Jurkat, Clone E6-1 (cell line): ENCODE measurements around the gene VWC2.
A peak's percentile ranks its signal among the peaks of the same experiment; 100 is the strongest.
"Not testable (repeated sequence)": the region's sequence is repeated elsewhere in the genome, so short reads cannot be mapped to it uniquely, and the experiment has no call there.

ENCODE experiments used
- DNase-seq: peaks from one replicate; pipeline ENCODE4 v3.0.0-alpha.2; 2011; ENCODE audit warnings: low read depth, low spot score
- H3K4me3 ChIP-seq: 2 replicates; pipeline ENCODE4 v1.5.1; 2011; ENCODE audit warnings: mild to moderate bottlenecking, low read length, control low read depth, moderate library complexity

VWC2 gene

GRCh38 chr7:49840751-49841405 is 67.4 kb downstream of the VWC2 start:
- no peak for DNase-seq
- no peak overlapping the region for H3K4me3 ChIP-seq

DNA sequence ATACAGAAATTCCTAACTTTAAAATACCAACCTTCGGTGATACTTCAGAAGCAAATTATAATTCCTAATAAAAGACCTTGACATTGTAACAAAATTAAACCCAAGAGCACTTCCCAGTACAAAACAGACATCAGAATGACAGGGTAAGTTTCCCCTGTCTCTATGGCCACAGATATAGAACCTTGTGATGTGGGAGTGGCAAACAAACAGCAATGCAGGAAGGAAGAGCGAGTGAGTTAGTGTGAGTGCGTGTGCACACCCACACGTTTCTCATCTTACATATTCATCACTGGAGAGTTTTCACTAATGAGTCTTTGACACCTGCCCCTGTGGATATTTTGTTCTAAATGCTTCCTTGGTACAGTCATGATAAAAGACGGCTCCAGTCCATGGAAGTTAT is 72.2 kb downstream of the VWC2 start:
- H3K4me3 ChIP-seq, result no peak overlapping the region
- DNase-seq, result no peak

DNA sequence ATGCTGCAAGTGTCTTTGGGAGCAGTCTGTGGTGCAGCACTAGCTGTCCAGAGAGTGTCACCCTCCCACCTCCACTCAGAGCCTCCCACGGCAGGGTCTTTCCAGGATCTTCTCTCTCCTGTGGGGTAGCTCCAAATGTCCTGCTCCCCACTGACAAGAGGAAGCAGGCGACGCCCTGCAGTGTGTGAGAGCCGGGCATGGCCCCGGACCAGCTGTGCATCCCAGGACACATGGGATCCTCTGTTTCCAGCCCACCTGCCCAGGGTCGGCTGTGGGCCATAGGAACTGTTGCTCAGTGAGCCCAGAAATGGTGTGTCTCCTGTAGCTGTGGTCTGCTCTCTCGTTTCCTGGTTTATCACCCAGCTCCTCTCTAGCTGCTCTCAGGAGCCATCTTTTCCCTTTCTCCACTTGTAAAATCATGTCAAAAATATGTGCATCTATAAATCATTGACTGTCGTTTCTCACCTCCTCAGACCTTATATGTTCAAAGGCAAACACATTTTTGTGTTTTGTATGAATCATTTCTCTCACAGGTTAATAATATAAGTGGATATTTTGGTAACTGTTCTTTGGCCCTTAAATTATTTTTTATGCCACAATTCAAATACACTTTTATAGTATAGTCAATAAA is 74.9 kb downstream of the VWC2 start:
- no peak overlapping the region for H3K4me3 ChIP-seq
- no peak for DNase-seq

DNA sequence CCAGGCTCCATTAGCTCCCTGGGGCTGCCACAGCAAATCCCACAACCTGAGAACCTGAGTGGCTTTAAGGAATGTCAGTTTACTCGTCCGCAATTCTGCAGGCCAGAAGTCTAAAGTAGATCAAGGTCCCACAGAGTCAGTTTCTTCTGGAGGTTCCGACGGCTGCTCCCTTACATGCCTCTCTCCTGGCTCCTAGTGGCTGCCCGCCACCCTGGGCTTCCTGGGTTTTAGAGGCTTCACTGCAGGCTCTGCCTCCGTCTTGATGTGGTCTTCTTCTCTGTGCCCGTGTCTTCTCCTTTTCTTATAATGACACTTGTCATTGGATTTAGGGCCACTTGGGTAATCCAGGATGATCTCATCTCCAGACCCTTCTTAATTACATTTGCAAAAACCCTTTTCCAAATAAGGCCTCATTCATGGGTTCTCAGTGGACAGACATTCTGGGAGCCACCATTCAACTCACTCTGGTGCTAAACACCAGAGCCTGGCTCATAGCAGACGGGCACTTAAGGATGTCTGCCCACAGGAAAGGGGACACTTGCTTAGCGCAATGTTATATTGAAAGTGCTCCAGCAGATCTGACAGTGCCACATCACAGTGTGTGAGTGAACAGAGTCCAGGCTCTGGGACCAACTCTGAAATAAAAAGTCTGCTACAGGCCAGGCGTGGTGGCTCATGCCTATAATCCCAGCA is 77.6 kb downstream of the VWC2 start:
- DNase-seq, result no peak
- no peak overlapping the region for H3K4me3 ChIP-seq

GRCh38 chr7:49851614-49851934 is 78.1 kb downstream of the VWC2 start:
- DNase-seq, result not testable (repeated sequence)

GRCh38 chr7:49852619-49853462 is 79.4 kb downstream of the VWC2 start:
- peak; percentile 42 for DNase-seq
- no peak overlapping the region for H3K4me3 ChIP-seq

More at GRCh38 chr7:49851614-49851934, 78.1 kb downstream of the VWC2 start:
- not testable (repeated sequence) for H3K4me3 ChIP-seq

GRCh38 chr7:49855281-49855980 is 82.0 kb downstream of the VWC2 start:
- DNase-seq, result no peak
- H3K4me3 ChIP-seq, result no peak overlapping the region

DNA sequence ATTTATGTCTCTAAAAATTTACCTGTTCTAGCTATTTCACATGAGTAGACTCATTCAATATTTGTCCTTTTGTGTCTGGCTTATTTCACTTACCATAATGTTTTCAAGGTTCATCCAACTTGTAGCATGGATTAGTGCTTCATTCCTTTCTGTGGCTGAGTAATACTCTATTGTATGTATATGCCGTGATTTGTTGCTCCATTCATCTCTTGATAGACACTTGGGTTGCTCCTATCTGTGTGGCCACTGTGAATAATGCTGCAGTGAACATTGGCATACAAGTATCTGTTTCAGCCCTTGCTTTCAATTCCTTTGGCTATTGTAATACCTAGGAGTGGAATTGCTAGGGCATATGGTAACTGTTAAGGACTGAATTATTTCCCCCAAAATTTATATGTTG is 86.9 kb downstream of the VWC2 start:
- no peak overlapping the region for H3K4me3 ChIP-seq

DNA sequence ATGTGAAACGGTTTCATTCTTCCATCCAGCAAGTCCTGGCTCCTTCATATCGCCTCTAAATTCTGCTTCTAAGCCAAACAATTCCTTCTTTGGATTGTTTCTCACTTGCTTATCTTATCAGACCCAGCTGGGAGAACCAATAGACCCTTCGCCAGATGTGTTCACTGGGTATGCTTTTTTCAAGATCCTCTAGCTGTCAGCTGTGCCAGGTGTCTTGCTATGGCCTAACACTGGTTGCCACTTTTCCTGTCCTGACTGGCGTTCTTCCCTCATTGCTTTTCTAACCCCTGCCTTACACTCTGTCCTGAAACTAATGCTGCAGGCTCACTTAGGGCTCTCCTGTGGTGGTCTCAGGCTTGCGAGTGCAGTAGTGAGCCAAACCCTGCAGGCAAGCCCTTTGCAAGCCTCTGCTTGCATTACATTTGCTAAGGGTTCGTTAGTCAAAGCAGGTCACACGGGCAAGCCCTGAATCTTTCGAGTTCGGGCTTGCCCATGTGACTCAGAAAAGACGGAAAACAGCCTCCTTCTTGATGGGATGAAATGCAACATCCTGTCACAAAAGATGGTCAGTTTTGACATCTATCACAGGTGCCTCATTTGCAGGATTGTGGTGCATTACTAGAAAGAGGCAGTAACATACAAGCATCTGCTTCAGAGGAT is 92.8 kb downstream of the VWC2 start:
- H3K4me3 ChIP-seq, result no peak overlapping the region
- DNase-seq, result no peak

More for the DNA sequence above, 86.9 kb downstream of the VWC2 start:
- no peak for DNase-seq

GRCh38 chr7:49866910-49867309 is 93.5 kb downstream of the VWC2 start:
- DNase-seq, result no peak

DNA sequence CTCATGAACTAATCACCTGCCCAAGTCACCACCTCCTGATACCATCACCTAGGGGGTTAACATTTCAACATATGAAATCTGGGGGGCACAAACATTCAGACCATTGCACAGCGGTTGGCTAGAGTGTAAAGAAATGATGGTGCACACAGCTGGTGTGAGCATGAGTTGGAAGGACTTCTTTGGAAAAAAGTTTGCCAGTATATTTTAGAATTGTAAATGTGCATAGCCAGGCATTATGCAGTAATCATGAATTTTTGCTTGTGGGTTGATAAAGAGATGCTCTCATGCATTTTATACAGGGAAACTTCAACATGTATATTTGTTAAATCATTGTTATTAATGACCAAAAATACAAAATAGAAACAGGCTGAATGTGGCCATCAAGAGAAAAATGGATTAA is 100.0 kb downstream of the VWC2 start:
- H3K4me3 ChIP-seq, result no peak overlapping the region
- no peak for DNase-seq

More at GRCh38 chr7:49866910-49867309, 93.5 kb downstream of the VWC2 start:
- H3K4me3 ChIP-seq, result no peak overlapping the region

- DNase-seq, result no peak
- H3K4me3 ChIP-seq, result no peak overlapping the region
Observed at GRCh38 chr7:49875336-49875735, 101.9 kb downstream of the VWC2 start.

DNA sequence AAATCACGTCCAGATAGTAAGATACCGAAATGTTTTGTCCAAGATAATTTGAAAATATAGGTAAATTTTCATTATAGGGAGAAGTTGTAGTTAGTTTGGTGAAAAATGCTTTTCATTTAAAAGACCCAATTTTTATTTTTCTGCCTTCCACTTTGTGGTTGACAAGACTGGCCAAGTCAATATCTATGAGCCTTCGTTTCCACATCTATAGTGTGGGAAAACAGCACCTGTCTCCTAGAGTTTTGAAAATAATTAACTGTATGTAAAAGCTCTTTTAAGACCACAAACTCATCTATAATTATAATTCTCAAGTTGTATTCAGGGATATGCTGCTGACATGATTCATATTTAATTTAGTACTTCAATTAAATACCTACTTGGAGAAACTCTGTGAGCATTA is 102.8 kb downstream of the VWC2 start:
- H3K4me3 ChIP-seq, result no peak overlapping the region
- DNase-seq, result no peak

GRCh38 chr7:49878089-49878488 is 104.7 kb downstream of the VWC2 start:
- no peak for DNase-seq

DNA sequence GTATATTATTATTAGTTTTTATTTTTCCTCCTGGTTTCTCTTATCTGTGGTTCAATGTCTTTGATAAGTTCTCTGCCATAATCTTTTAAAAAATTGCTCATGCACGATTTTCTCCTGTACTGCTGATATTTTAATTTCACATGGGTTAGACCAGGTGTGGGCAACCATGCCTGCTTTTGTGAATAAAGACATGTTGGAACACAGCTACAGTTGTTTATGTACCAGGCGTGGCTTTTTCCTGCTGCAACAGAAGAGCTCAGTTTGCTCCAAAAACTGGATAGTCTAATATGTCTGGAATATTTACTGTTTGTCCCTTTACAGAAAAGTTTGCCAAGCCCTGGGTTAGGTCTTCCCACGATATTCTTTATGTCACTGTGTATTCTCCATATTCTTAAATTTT is 105.2 kb downstream of the VWC2 start:
- H3K4me3 ChIP-seq, result no peak overlapping the region
- no peak for DNase-seq

More at GRCh38 chr7:49878089-49878488, 104.7 kb downstream of the VWC2 start:
- no peak overlapping the region for H3K4me3 ChIP-seq

- no peak overlapping the region for H3K4me3 ChIP-seq
- no peak for DNase-seq
Observed at GRCh38 chr7:49883933-49884332, 110.5 kb downstream of the VWC2 start.

DNA sequence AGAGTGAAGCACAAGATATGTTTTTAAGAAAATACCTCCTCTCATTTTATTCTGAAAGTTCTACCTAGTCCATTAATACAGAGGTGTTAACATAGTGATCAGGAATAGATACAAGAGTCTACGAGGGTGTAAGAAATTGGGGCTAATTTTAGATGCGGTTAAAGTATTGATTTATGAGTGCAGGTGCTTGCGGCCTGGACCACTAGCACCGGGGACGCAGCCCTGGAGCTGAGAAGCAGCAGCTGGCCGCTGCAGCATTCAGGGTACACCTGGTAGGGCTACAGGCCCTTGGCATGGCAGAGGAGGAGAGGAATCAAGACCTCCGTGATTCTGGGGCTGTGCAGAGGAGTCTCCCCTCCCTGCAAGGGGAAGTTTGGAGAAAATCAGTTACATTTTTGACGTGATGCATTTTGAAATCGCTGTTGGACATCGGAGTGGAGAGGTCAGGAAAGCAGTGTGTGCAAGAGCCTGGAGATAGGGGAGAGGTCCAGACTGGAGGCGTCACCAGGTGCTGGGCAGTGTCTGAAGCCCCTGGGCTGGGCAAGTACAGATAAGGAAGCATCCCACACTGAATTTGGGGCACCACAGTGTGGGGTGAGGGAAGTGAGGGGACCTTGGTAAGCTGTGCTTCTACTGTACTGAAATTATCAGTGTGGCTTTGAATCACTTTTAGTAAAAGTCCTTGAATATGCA is 112.3 kb downstream of the VWC2 start:
- no peak for DNase-seq
- H3K4me3 ChIP-seq, result no peak overlapping the region

- H3K4me3 ChIP-seq, result no peak overlapping the region
- DNase-seq, result no peak
Observed at GRCh38 chr7:49892481-49892880, 119.0 kb downstream of the VWC2 start.
